ENCODE results near the gene PSMA5.
A peak's percentile ranks its signal among the peaks of the same experiment; 100 is the strongest.
"Not testable (repeated sequence)": the region's sequence is repeated elsewhere in the genome, so short reads cannot be mapped to it uniquely, and the experiment has no call there.

Gene PSMA5

GRCh38 chr1:109432336-109432735, 6.1 kb upstream of the PSMA5 start:
- no peak for DNase-seq (ENCODE audit: low read depth in 2 of 2)

- DNase-seq (ENCODE audit: low read depth in 2 of 2), result no peak
Observed at GRCh38 chr1:109427171-109427467, 871 bp upstream of the PSMA5 start.

- DNase-seq (ENCODE audit: low read depth in 2 of 2), result peak; percentile 10 to 47
Observed at GRCh38 chr1:109425391-109426280, 612 bp downstream of the PSMA5 start.

GRCh38 chr1:109423498-109423897, 2.8 kb downstream of the PSMA5 start:
- no peak for DNase-seq (ENCODE audit: low read depth in 2 of 2)

- no peak for DNase-seq (ENCODE audit: low read depth in 2 of 2)
Observed at GRCh38 chr1:109412551-109412950, 13.7 kb downstream of the PSMA5 start.

GRCh38 chr1:109404838-109405237, 21.4 kb downstream of the PSMA5 start:
- DNase-seq (ENCODE audit: low read depth in 2 of 2), result no peak

GRCh38 chr1:109402025-109402424, 24.2 kb downstream of the PSMA5 start:
- DNase-seq (ENCODE audit: low read depth in 2 of 2), result no peak

- DNase-seq (ENCODE audit: low read depth in 2 of 2), result no peak
Observed at GRCh38 chr1:109400035-109400655, 26.1 kb downstream of the PSMA5 start.

- DNase-seq (ENCODE audit: low read depth in 2 of 2), result no peak
Observed at GRCh38 chr1:109399326-109399957, 26.8 kb downstream of the PSMA5 start.

GRCh38 chr1:109398343-109399225, 27.7 kb downstream of the PSMA5 start:
- DNase-seq (ENCODE audit: low read depth in 2 of 2), result no peak

GRCh38 chr1:109397581-109398342, 28.5 kb downstream of the PSMA5 start, which contains the start of gene SORT1:
Gene SORT1, minus strand, starts transcription at chr1:109397918. Its CDS starts 26 bp downstream, at chr1:109397892.
- DNase-seq (ENCODE audit: low read depth in 2 of 2), result peak; percentile 19 to 34

GRCh38 chr1:109396871-109397580, 29.2 kb downstream of the PSMA5 start:
- no peak for DNase-seq (ENCODE audit: low read depth in 2 of 2)

GRCh38 chr1:109396513-109396839, 29.8 kb downstream of the PSMA5 start:
- no peak for DNase-seq (ENCODE audit: low read depth in 2 of 2)

GRCh38 chr1:109395602-109396512, 30.4 kb downstream of the PSMA5 start:
- DNase-seq (ENCODE audit: low read depth in 2 of 2), result no peak

- DNase-seq (ENCODE audit: low read depth in 2 of 2), result not testable (repeated sequence)
Observed at GRCh38 chr1:109395282-109395599, 31.0 kb downstream of the PSMA5 start.

- DNase-seq (ENCODE audit: low read depth in 2 of 2), result no peak
Observed at GRCh38 chr1:109394591-109395281, 31.5 kb downstream of the PSMA5 start.

GRCh38 chr1:109393617-109394233, 32.5 kb downstream of the PSMA5 start:
- DNase-seq (ENCODE audit: low read depth in 2 of 2), result no peak

- DNase-seq (ENCODE audit: low read depth in 2 of 2), result no peak
Observed at GRCh38 chr1:109392788-109393616, 33.2 kb downstream of the PSMA5 start.

All from stimulated activated CD8-positive, alpha-beta memory T cell treated with anti-CD3 and anti-CD28 coated beads, Interleukin-2, amount 100 ng/mL, for 1 hour (primary cell).